ENCODE results near the gene ZNF189.

DNA sequence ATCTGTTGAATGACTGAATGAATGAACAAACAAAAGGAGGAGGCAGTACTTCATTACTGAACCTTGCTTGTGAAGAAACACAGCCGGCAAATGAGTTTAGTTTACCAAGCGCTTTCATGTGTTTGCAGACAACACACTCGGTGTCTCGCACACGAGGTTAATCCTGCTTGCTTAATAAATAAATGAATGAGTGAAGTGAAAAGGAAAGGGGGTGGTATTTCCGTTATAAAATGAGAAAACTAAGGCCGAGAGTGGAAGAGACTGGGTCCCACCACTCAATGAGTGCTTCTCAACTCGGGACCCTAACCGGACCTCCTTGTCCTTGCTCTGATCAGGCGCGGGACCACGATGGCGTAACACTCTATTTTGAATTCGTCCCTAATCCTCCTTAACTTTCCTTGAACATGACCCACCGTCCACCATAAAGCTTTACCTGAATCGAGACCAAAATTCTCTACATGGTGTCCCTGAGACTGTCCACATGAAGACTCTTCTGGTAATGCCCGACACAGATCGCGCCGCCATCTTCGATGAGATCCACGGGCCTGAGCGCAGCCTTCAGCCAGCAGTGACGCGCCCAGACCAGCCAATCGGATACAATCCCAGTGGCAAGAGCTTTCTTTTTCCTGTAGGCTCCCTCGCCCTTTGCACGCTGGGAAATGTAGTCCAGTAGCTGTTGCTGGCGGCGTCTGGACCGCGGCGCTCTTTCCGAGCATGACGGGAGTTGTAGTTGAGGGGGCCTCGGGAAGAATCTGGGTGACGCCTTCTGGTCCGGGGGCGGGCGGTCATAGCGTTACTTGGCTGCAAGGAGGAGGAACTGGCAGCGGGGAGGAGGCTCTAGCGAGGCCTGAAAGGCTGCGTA is at the start of gene ZNF189, which contains the start of gene MRPL50:
- TF ChIP-seq, protein P1, sequence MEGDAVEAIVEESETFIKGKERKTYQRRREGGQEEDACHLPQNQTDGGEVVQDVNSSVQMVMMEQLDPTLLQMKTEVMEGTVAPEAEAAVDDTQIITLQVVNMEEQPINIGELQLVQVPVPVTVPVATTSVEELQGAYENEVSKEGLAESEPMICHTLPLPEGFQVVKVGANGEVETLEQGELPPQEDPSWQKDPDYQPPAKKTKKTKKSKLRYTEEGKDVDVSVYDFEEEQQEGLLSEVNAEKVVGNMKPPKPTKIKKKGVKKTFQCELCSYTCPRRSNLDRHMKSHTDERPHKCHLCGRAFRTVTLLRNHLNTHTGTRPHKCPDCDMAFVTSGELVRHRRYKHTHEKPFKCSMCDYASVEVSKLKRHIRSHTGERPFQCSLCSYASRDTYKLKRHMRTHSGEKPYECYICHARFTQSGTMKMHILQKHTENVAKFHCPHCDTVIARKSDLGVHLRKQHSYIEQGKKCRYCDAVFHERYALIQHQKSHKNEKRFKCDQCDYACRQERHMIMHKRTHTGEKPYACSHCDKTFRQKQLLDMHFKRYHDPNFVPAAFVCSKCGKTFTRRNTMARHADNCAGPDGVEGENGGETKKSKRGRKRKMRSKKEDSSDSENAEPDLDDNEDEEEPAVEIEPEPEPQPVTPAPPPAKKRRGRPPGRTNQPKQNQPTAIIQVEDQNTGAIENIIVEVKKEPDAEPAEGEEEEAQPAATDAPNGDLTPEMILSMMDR (conservative IDR thresholded peaks at IDR 0.05), result no peak
- no peak for TF ChIP-seq ZFX (IDR thresholded peaks at IDR 0.05)
